Activated CD8-positive, alpha-beta memory T cell treated with anti-CD3 and anti-CD28 coated beads, Interleukin-2, amount 10 ng/mL, durations not matched to agents 7 days and 5 days (primary cell): ENCODE results near the gene KRT75. TPM values are rescaled to one million over a fixed set of nuclear protein-coding genes. Genes with fewer than 3 reads are reported as not detected.

ENCODE experiments used
- ATAC-seq: fragments of 150-1000 bp; cut with Tn5 transposase; one replicate; pipeline ENCODE4 v1.10.0; 2021; ENCODE audit warnings: moderate library complexity
- CTCF ChIA-PET: fragments of 350-600 bp; sonication (Branson Sonifier 250); formaldehyde crosslinking; loops from one replicate; lab custom pipeline; 2021; ENCODE audit warnings: antibody characterized with exemption; lab: Charles Lee
- DNase-seq: peaks from one replicate; pipeline ENCODE4 v3.0.0-alpha.2; 2020
- H3K27ac Mint-ChIP-seq: one replicate; pipeline ENCODE4 v1.8.0; 2021; ENCODE audit warnings: mild to moderate bottlenecking, mixed read lengths
- H3K27me3 Mint-ChIP-seq: one replicate; pipeline ENCODE4 v1.8.0; 2021; ENCODE audit warnings: mixed read lengths
- H3K36me3 Mint-ChIP-seq: one replicate; pipeline ENCODE4 v1.8.0; 2021; ENCODE audit warnings: mild to moderate bottlenecking, mixed read lengths
- H3K4me1 Mint-ChIP-seq: one replicate; pipeline ENCODE4 v1.8.0; 2021; ENCODE audit warnings: mixed read lengths
- H3K4me3 Mint-ChIP-seq: one replicate; pipeline ENCODE4 v1.8.0; 2021; ENCODE audit warnings: mild to moderate bottlenecking, moderate library complexity, mixed read lengths
- H3K9me3 Mint-ChIP-seq: one replicate; pipeline ENCODE4 v1.8.0; 2022; ENCODE audit warnings: low read depth, mixed read lengths
- total RNA-seq, 2 experiments: library from RNA; stranded (reverse); gene quantifications; one replicate each; pipeline ENCODE4 v1.2.3, GENCODE V29; 2021

The KRT75 gene
- total RNA-seq, 2 experiments from 2014 or later = not detected

DNA sequence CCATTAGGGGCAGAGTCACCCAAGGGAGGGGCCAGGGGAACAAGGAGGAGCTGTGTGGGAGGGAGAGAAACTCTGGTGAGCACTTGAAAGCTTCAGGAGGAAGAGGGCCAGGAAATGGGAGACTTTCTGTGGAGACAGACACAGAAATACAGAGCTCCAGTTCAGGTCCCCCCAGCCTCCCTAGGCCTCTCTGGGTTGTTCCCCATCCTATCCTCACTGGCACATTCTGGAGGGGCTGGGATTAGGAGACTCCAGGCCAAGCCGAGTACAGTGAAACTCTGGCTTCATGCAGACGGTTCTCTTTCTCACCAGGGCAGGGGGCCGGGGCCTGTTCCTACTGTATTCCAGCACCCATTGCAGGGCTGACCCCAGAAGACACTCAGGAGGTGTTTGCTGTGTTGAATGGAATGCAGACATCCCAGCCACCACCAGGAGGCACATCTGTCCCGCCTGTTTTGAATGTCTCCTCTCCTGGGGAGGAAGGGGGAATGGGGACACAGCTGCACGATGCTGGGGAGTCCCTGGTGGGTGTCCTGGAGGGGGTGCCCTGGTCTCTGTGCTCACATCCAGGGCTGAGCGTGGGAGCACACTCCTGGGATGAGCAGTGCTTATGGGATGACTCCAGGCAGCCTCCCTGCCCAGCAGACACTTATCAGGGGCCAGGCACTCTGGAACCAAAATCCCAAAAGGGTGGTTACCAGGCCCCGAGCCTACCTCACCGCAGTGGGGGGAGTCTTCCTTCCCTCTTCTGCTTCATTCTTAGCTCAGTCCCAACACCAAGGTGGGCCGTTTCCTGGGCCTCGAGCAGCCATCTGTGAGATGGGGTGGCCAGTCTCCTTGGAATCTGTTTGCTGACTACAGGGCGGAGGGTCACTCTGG, 43.2 kb downstream of the KRT75 start:
- Mint-ChIP-seq H3K9me3 (no peaks in the 10 kb centered on the region), H3K4me3 (no peak overlapping the region), H3K27ac (no peak overlapping the region), H3K27me3 (peaks cover 10% of the 10 kb centered on the region), H3K4me1 (no peaks in the 10 kb centered on the region), H3K36me3 (no peaks in the 10 kb centered on the region)
- no peak for DNase-seq
- no peak for ATAC-seq
- CTCF ChIA-PET = no interaction called here

DNA sequence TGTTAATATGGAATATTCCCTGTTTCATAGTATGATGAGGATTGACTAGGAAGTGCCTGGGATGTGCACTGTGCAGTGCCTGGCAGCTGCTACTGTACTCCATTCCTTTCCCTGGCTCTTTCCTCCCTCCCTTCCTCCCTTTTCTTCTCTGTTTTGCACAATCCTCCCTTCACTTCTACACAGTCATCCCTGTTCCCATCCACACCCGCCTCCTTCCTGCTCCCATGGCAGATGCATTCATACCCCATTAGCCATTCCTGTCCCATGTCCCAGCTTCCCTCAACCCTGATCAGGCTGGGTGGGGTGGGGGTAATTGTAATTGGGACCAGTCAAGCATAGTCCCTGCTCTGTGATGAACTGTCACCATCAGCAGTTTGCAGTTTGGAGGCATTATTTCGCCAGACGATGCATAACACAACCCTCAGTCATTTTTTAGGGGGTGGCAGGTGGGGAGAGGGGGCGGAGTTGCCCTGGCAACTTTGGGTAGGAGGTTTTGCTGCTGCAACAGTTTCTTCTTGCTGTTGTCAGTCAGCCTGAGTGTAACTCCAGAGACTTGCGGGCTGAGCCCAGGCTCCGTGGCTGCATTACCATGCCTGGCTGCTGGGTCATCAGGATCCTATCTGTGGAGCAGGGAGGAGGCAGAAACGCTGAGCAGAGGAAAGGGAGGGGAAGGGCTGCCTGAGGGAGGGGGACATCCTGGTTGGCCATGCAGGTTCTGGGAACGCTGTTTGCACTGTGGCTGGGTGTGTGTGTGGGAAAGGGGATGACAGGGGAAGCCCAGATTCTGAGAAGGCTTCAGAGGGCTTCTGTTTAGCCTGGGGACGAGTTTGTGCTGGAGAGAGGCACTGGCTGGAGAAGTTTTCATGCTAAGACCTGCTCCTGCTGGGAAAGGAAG, 44.6 kb downstream of the KRT75 start:
- Mint-ChIP-seq H3K36me3 (no peaks in the 10 kb centered on the region), H3K27ac (no peak overlapping the region)
- CTCF ChIA-PET = no interaction called here

DNA sequence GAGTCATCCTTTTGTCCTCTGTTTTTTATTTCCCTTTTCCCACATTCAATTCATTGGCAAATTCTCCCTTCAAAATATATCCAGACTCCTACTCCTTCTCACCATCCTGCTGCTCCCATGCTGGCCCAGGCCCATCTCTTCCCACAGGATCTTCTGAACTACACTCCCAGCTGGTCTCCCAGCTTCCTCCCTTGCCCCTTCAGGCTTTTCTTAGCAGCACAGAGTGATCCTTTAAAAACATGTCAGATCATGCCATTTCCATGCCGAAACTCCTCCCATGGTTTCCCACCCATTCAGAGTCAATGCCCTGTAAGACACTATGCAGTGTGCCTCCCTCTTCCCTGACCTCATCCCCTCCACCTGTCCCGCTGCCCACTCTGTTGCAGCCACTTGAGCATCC, 46.3 kb downstream of the KRT75 start:
- no peak for DNase-seq
- Mint-ChIP-seq H3K4me1 (peaks cover 4% of the 10 kb centered on the region), H3K4me3 (no peak overlapping the region), H3K9me3 (no peaks in the 10 kb centered on the region), H3K27ac (no peak overlapping the region), H3K36me3 (no peaks in the 10 kb centered on the region), H3K27me3 (peaks cover 10% of the 10 kb centered on the region)
- CTCF ChIA-PET = no interaction called here
- ATAC-seq = no peak

More for the DNA sequence above, 44.6 kb downstream of the KRT75 start:
- DNase-seq (no peak), ATAC-seq (no peak)
- Mint-ChIP-seq H3K27me3 (peaks cover 10% of the 10 kb centered on the region), H3K9me3 (no peaks in the 10 kb centered on the region), H3K4me3 (no peak overlapping the region), H3K4me1 (no peaks in the 10 kb centered on the region)

DNA sequence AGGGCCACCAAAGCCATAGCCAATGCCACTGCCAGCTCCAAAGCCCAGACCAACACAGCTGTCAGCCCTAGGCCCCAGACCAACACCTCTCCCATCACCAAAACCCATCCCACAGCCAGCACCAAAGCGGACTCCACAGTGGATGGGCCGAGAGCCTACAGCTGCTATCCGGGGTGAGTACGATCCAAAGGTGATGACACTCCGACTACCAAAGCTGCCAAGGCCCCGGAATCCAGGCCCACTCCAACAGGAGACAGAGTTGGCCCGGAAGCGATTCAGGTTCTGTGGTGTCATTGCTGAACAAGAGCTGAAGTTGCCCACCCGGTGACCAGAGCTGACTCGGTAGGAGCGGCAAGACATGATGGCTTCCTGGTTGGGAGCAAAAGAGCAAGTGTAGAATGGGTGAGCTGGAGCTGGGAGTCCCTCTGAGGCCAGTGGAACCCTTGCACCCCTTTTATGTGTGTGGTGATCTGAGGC, 48.9 kb downstream of the KRT75 start, which contains the start of gene KRT84:
KRT84 (minus strand) TSS at position 427 of the 477 bp plus-strand sequence; CDS start at position 360, 67 bp downstream.
- CTCF ChIA-PET = interaction anchor here (2.2 to 4.5 kb wide), 2 partner anchors 10 to 13 kb away, joined by 6 to 18 read pairs; no protein-coding TSS in a partner anchor
- Mint-ChIP-seq H3K4me1 (peaks cover 20% of the 10 kb centered on the region), H3K27ac (no peak within 1 kb of the TSS), H3K36me3 (no peaks in the 10 kb centered on the region), H3K27me3 (peaks cover 8% of the 10 kb centered on the region), H3K9me3 (no peaks in the 10 kb centered on the region), H3K4me3 (no peak within 1 kb of the TSS)
- ATAC-seq = no peak
- no peak for DNase-seq

DNA sequence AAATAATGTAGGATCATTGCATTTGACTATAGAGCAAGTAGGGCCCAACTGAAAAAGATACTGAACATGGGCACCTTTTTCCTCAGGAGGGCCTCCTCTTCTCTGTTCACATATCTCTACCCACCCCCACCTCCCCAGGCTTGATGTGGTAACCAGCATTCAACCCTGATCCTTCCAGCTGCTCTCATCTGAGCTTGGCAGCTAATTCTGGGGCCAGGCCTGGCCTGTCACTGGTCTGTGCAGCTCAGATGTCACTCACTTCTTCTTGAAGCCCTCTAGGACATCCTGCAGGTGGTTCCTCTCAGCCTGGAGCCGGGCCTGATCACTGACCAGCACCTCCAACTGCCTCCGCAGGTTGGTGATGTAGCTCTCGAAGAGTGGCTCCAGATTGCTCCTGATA, 50.8 kb downstream of the KRT75 start:
- no peak overlapping the region for H3K27ac Mint-ChIP-seq
- peaks cover 2% of the 10 kb centered on the region for H3K27me3 Mint-ChIP-seq
- H3K4me1 Mint-ChIP-seq = peaks cover 20% of the 10 kb centered on the region
- CTCF ChIA-PET = interaction anchor here (0.7 to 4.5 kb wide), 4 partner anchors 11 to 487 kb away, joined by 3 to 18 read pairs (median 4); no protein-coding TSS in a partner anchor
- H3K9me3 Mint-ChIP-seq = no peaks in the 10 kb centered on the region
- ATAC-seq = no peak
- no peaks in the 10 kb centered on the region for H3K36me3 Mint-ChIP-seq
- no peak for DNase-seq
- no peak overlapping the region for H3K4me3 Mint-ChIP-seq

DNA sequence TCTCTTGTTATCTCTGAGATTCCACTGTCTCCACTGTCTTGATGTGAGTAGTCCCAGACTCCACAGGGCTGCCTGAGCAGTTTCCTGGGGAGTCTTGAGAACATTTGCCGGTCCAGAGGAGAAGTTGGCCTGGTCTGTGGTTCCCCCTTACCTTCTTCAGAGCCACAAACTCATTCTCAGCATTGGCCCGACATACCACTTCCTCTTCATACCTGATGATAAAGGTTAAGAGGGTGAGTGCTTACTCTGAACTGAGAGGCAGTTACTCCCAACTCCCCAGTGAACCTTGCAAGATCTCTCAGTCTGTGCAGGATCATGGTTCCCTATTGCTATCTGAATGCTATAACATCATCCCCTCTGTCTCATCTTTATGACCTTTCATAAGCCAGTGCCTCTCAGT, 51.3 kb downstream of the KRT75 start:
- H3K4me1 Mint-ChIP-seq = peaks cover 20% of the 10 kb centered on the region
- CTCF ChIA-PET = interaction anchor here (1.6 to 4.5 kb wide), 4 partner anchors 10 to 503 kb away, joined by 3 to 18 read pairs (median 6); no protein-coding TSS in a partner anchor
- ATAC-seq = peak; percentile 53
- H3K9me3 Mint-ChIP-seq = no peaks in the 10 kb centered on the region
- no peak for DNase-seq
- no peak overlapping the region for H3K4me3 Mint-ChIP-seq
- no peak overlapping the region for H3K27ac Mint-ChIP-seq
- peaks cover 2% of the 10 kb centered on the region for H3K27me3 Mint-ChIP-seq
- no peaks in the 10 kb centered on the region for H3K36me3 Mint-ChIP-seq

DNA sequence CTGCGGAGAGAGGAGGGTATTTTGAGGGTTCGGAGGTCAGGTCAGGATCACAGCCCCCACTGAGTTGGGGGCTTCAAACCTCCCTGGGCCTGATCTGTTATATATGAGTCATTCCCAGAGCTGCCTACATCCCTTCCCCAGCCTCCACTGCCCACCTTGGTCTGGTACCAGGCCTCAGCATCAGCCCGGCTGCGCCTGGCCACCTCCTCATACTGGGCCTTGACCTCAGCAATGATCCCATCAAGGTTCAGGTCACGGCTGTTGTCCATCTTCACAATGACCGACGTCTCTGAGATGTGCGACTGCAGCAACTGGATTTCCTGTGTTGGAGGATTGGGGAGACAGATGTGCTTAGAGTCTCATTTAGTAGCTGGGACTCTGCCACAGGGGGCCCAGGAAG, 53.0 kb downstream of the KRT75 start:
- H3K4me3 Mint-ChIP-seq = no peak overlapping the region
- no peak for DNase-seq
- no peak for ATAC-seq
- H3K4me1 Mint-ChIP-seq = peaks cover 20% of the 10 kb centered on the region
- CTCF ChIA-PET = interaction anchor here (1.0 to 2.8 kb wide), 8 partner anchors 9 to 504 kb away, joined by 3 to 8 read pairs (median 3); no protein-coding TSS in a partner anchor
- H3K27ac Mint-ChIP-seq = no peak overlapping the region
- H3K36me3 Mint-ChIP-seq = no peaks in the 10 kb centered on the region
- H3K9me3 Mint-ChIP-seq = no peaks in the 10 kb centered on the region
- H3K27me3 Mint-ChIP-seq = peaks cover 9% of the 10 kb centered on the region

DNA sequence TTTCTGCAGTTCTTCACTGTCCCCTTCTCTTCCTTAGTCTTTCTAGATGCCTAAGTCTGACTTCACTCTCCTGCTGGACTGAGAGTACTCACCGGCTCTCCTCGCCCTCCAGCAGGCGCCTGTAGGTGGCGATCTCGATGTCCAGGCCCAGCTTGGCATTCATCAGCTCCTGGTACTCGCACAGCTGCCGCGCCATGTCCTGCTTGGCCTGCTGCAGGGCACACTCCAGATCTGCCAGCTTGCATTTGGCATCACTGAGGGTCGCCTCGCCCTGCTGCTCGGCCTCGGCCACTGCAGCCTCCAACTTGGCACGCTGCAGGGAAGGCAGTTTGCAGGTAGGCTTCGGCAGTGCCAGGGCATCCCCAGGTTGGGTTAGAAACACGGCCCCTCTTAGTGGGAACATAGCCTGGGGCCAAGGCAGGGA, 53.9 kb downstream of the KRT75 start:
- no peaks in the 10 kb centered on the region for H3K9me3 Mint-ChIP-seq
- H3K4me1 Mint-ChIP-seq = peaks cover 20% of the 10 kb centered on the region
- no peak overlapping the region for H3K27ac Mint-ChIP-seq
- H3K36me3 Mint-ChIP-seq = no peaks in the 10 kb centered on the region
- no peak overlapping the region for H3K4me3 Mint-ChIP-seq
- H3K27me3 Mint-ChIP-seq = peaks cover 12% of the 10 kb centered on the region
- DNase-seq (peak; percentile 46), ATAC-seq (no peak)
- CTCF ChIA-PET = interaction anchor here (1.1 to 2.8 kb wide), 4 partner anchors 16 to 499 kb away, joined by 3 to 8 read pairs (median 3); no protein-coding TSS in a partner anchor

DNA sequence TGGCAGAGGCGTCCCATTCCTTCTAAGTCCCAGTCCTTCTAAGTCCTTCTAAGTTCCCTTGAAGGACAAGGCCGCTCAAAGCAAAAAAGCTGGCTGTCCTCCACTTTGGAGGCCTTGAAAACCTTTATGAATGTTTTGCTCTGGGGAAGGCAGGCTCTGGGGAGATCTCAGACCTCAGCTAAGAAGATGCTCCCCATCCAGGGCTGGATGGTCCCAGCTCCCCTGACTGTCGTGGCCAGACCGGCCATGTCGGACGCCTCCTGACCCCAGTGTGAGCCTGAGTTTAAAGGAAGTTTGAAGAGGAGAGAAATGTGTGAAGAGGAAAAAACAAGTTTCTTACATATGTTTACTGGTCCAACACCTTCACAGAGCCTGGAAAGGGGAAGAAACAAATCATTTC, 54.6 kb downstream of the KRT75 start:
- no peak for ATAC-seq
- Mint-ChIP-seq H3K4me3 (no peak overlapping the region), H3K36me3 (no peaks in the 10 kb centered on the region), H3K4me1 (peaks cover 20% of the 10 kb centered on the region), H3K27me3 (peaks cover 12% of the 10 kb centered on the region), H3K9me3 (no peaks in the 10 kb centered on the region), H3K27ac (no peak overlapping the region)
- DNase-seq = no peak
- CTCF ChIA-PET = interaction anchor here (1.1 to 1.7 kb wide), 4 partner anchors 15 to 506 kb away, joined by 3 to 4 read pairs (median 3); no protein-coding TSS in a partner anchor

DNA sequence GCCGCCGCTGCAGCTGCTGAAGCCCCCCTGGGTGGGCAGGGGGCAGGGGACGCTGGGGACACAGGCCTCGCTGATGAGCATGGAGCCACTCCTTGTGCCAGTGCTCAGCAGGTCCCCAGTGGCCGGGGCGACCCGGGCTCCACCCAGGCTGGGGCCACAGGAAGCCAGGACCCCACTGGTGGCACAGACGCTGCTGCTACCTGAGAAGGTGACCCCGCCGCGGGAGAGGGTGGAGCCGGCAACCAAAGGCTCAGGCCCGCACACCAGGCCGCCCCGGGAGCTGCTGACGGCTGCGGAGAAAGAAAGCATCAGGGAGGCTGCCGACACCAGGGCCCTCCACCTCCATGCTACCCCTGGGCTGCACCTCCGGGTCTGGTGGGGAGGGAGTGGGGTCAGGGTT, 56.1 kb downstream of the KRT75 start:
- ATAC-seq (no peak), DNase-seq (no peak)
- CTCF ChIA-PET = no interaction called here
- peaks cover 19% of the 10 kb centered on the region for H3K27me3 Mint-ChIP-seq
- H3K27ac Mint-ChIP-seq = no peak overlapping the region
- H3K4me3 Mint-ChIP-seq = no peak overlapping the region
- H3K4me1 Mint-ChIP-seq = peaks cover 19% of the 10 kb centered on the region
- H3K9me3 Mint-ChIP-seq = no peaks in the 10 kb centered on the region
- H3K36me3 Mint-ChIP-seq = no peaks in the 10 kb centered on the region

DNA sequence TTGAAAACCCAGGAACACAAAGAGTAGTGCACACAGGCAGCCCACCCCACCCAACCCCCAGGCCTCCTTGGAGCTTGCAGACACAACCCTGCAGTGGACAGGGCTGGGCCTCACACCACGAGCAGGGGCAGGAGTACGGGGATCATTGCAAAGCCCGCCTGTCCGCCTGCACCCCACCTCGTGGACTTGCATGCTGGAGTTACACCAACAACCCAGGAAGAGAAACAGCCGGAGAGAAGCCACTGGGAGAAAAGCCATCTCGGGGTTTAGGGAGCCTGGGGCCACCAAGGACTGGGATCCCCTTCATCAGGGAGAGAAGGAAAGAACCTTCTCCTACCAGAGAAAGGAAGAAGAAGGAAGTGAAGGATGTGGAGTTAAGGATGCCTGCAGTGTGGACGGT, 56.9 kb downstream of the KRT75 start:
- ATAC-seq (no peak), DNase-seq (no peak)
- Mint-ChIP-seq H3K9me3 (no peaks in the 10 kb centered on the region), H3K4me3 (no peak overlapping the region), H3K27ac (no peak overlapping the region), H3K4me1 (peaks cover 10% of the 10 kb centered on the region), H3K36me3 (no peaks in the 10 kb centered on the region), H3K27me3 (peaks cover 25% of the 10 kb centered on the region)
- CTCF ChIA-PET = interaction anchor here (1.4 kb wide), 1 partner anchor 503 kb away, joined by 6 read pairs; no protein-coding TSS in a partner anchor
